Uterus (tissue), 2 donors: ENCODE data around the gene KCNT2.

Experiments
- POLR2A ChIP-seq, 2 donors: fragments of 450-650 bp; IDR thresholded peaks; one replicate each; pipeline ENCODE4 v1.6.1; 2016; ENCODE audit warnings: antibody characterized with exemption in 2 of 2, mild to moderate bottlenecking in 1 of 2, moderate library complexity in 1 of 2
- TF ChIP-seq, protein P1 (sequence below), 4 experiments: fragments of 200-600 bp in 2 of 4; fragments of 450-650 bp in 2 of 4; sonication (generic) in 2 of 4; IDR thresholded peaks; one replicate each; pipeline ENCODE4 v1.5.1; 2016 to 2019; ENCODE audit warnings: antibody characterized with exemption in 4 of 4, mild to moderate bottlenecking in 2 of 4, moderate library complexity in 1 of 4

DNA sequence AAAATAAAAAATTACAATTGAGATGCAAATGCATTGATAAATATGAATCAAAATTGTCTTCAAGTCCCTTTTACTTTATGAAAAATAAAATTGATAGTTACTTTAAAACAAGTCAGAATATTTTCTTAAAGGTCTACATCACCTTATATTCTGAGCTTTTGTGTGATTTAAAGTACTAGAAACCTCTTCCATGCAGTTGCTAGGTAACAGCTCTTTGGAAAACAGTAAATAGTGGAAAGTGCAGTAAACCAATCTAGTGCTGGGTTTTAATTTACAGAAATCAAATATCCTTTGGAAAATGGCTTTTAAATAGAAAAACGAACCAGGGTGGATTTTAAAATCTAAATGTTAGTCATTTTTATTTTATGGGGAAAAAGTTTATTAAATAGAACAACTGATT is 227.9 kb downstream of the KCNT2 start:
- TF ChIP-seq, protein P1, sequence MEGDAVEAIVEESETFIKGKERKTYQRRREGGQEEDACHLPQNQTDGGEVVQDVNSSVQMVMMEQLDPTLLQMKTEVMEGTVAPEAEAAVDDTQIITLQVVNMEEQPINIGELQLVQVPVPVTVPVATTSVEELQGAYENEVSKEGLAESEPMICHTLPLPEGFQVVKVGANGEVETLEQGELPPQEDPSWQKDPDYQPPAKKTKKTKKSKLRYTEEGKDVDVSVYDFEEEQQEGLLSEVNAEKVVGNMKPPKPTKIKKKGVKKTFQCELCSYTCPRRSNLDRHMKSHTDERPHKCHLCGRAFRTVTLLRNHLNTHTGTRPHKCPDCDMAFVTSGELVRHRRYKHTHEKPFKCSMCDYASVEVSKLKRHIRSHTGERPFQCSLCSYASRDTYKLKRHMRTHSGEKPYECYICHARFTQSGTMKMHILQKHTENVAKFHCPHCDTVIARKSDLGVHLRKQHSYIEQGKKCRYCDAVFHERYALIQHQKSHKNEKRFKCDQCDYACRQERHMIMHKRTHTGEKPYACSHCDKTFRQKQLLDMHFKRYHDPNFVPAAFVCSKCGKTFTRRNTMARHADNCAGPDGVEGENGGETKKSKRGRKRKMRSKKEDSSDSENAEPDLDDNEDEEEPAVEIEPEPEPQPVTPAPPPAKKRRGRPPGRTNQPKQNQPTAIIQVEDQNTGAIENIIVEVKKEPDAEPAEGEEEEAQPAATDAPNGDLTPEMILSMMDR (IDR thresholded peaks at IDR 0.05), result no peak
- TF ChIP-seq POLR2A (IDR thresholded peaks at IDR 0.05), result no peak
